Activated T-cell treated with anti-CD3 and anti-CD28 coated beads, Interleukin-2, amount 50 U/mL, for 72 hours (primary cell): ENCODE results near the gene ANO10. TPM values are rescaled to one million over a fixed set of nuclear protein-coding genes. Genes with fewer than 3 reads are reported as not detected.
"Not testable (repeated sequence)": the region's sequence is repeated elsewhere in the genome, so short reads cannot be mapped to it uniquely, and the experiment has no call there.

Experiments
- ATAC-seq, 2 donors: fragments of 150-1000 bp; cut with Tn5 transposase; replicated peaks in 1 of 2; 2 replicates each; pipeline ENCODE4 v1.10.0; 2021; ENCODE audit warnings: moderate library complexity in 2 of 2, mild to moderate bottlenecking in 1 of 2
- DNase-seq, 2 donors: peaks; one replicate each; pipeline ENCODE4 v3.0.0; 2021 to 2022; ENCODE audit warnings: mixed read lengths in 1 of 2
- H3K27ac Mint-ChIP-seq: one replicate; pipeline ENCODE4 v1.8.0; 2022; ENCODE audit warnings: mild to moderate bottlenecking, moderate library complexity, mixed read lengths
- H3K27me3 Mint-ChIP-seq: one replicate; pipeline ENCODE4 v1.8.0; 2022; ENCODE audit warnings: low read depth, mixed read lengths
- H3K36me3 Mint-ChIP-seq, 2 donors: one replicate each; pipeline ENCODE4 v1.8.0; 2022; ENCODE audit warnings: mixed read lengths in 2 of 2, mild to moderate bottlenecking in 1 of 2; ENCODE audit not compliant: insufficient read depth in 2 of 2
- H3K4me1 Mint-ChIP-seq: one replicate; pipeline ENCODE4 v1.8.0; 2022; ENCODE audit warnings: low read depth, mixed read lengths
- H3K4me3 Mint-ChIP-seq, 2 donors: one replicate each; pipeline ENCODE4 v1.8.0; 2022; ENCODE audit warnings: mild to moderate bottlenecking in 2 of 2, mixed read lengths in 2 of 2, moderate library complexity in 2 of 2
- H3K9me3 Mint-ChIP-seq, 2 donors: one replicate each; pipeline ENCODE4 v1.8.0; 2022; ENCODE audit warnings: mixed read lengths in 2 of 2
- total RNA-seq, 2 donors: library from RNA; stranded (reverse); gene quantifications; one replicate each; pipeline ENCODE4 v1.2.3, GENCODE V29; 2022

ANO10 gene
- total RNA-seq, 2 donors from 2014 or later = 10.7 to 11.8 TPM

DNA sequence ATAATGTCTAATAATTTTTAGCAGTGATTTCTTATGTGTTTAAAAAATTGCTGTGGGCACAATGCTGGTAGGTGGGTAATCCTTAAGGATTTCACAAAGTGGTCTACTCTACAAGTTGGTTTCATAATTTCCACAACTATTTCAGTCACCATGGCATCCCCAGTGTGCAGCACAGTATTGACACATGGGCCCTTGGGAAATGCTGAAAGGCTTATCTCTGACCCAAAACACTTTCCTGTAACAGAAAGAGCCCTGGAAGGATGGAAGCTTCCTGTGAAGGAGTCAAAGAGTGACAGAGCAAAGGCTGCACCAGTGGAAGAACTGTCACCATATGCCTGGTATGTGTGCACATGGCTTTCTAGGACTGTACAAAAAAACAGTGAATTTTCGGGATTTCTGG lies 153.7 kb downstream of the ANO10 start:
- DNase-seq (no peak), ATAC-seq (no peak)
- Mint-ChIP-seq H3K27ac (no peak overlapping the region), H3K4me1 (no peaks in the 10 kb centered on the region), H3K4me3 (no peak overlapping the region), H3K9me3 (peaks cover 0 to 1% of the 10 kb centered on the region in 2 donors), H3K27me3 (no peaks in the 10 kb centered on the region), H3K36me3 (peaks cover 0 to 4% of the 10 kb centered on the region in 2 donors)

DNA sequence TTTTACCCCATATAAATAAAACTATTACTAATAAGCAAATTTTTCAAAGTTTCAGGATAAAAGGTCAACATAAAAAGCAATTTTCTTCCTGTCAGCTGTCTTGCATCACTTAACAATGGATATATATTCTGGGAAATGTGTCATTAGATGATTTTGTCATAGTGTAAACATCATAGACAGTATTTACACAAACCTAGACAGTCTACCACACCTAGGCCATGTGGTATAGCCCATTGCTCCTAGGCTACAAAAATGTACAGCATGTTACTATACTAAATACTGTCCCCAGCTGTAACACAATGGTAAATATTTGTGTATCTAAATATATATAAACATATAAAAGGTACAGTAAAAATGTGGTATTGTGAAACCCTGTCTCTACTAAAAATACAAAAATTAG lies 156.7 kb downstream of the ANO10 start:
- no peak for DNase-seq
- H3K4me1 Mint-ChIP-seq = no peaks in the 10 kb centered on the region
- peaks cover 2 to 3% of the 10 kb centered on the region in 2 donors for H3K9me3 Mint-ChIP-seq
- no peak for ATAC-seq
- no peak overlapping the region for H3K27ac Mint-ChIP-seq
- no peaks in the 10 kb centered on the region for H3K27me3 Mint-ChIP-seq
- no peak overlapping the region for H3K4me3 Mint-ChIP-seq
- peaks cover 2 to 9% of the 10 kb centered on the region in 2 donors for H3K36me3 Mint-ChIP-seq

DNA sequence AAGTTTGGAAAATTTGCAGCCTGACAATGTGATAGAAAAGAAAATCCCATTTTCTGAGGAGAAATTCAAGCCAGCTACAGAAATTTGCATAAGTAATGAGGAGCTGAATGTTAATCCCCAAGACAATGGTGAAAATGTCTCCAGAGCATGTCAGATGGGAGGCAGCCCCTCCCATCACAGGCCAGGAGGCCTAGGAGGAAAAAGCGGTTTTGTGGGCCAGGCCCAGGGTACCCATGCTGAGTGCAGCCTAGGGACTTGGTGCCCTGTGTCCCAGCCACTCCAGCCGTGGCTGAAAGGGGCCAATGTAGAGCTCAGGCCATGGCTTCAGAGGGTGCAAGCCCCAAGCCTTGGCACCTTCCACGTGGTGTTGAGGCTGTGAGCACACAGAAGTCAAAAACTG lies 159.2 kb downstream of the ANO10 start:
- not testable (repeated sequence) for DNase-seq, H3K27ac Mint-ChIP-seq, H3K36me3 Mint-ChIP-seq, H3K4me1 Mint-ChIP-seq, H3K27me3 Mint-ChIP-seq, H3K9me3 Mint-ChIP-seq, ATAC-seq, H3K4me3 Mint-ChIP-seq

DNA sequence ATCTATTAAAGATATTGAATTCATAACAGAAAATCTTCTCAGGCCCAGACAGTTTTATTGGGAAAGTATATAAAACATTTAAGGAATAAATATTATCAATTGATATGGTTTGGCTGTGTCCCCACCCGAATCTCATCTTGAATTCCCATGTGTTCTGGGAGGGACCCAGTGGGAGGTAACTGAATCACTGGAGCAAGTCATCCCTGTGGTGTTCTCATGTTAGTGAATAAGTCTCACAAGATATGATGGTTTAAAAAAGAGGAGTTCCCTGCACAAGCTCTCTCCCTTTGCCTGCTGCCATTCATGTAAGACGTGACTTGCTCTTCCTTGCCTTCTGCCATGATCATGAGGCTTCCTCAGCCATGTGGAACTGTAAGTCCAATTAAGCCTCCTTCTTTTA lies 160.5 kb downstream of the ANO10 start:
- H3K36me3 Mint-ChIP-seq = peaks cover 2 to 9% of the 10 kb centered on the region in 2 donors
- peaks cover 6% of the 10 kb centered on the region for H3K4me1 Mint-ChIP-seq
- no peak overlapping the region for H3K27ac Mint-ChIP-seq
- H3K27me3 Mint-ChIP-seq = no peaks in the 10 kb centered on the region
- no peak for DNase-seq
- H3K9me3 Mint-ChIP-seq = peaks cover 2 to 3% of the 10 kb centered on the region in 2 donors
- no peak overlapping the region for H3K4me3 Mint-ChIP-seq
- ATAC-seq = no peak

DNA sequence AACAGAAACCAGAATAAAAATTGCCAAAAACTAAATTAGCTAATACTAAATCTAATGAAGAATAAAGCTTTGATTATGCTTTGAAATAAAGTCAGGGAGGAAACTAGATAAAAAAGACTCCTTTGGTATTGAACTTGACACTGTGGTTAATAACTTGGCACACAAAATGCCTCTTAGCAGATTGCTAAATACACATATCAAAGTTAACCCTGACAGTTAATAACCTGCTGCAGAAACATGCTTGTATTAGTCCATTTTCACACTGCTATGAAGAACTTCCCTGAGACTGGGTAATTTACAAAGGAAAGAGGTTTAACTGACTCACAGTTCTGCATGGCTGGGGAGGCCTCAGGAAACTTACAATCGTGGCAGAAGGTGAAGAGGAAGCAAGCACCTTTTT lies 164.8 kb downstream of the ANO10 start:
- H3K27ac Mint-ChIP-seq = not testable (repeated sequence)

DNA sequence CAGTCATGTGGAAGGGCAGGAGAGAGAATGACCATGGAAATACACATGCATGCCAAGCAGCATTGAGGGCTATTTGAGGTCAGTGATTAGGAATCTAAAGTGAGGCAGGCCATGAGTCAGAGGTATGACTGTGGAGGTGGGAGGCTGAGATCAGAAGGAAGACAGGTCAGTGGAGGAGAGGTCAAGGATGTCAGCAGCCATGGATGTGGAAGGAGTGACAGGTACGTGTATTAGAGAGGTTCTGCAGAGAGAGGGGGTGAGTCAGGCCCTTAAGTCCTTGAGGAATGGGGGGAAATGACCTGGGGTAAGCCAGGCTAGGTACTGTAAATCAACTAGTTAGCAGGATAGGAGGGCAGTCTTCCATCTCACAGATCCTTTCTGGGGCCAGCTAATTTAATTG lies 166.6 kb downstream of the ANO10 start:
- Mint-ChIP-seq H3K4me3 (no peak overlapping the region), H3K27me3 (no peaks in the 10 kb centered on the region), H3K9me3 (no peaks in the 10 kb centered on the region), H3K36me3 (no peaks in the 10 kb centered on the region), H3K4me1 (peaks cover 6% of the 10 kb centered on the region), H3K27ac (no peak overlapping the region)
- peak in 1 of 2 donors; percentile 38 for ATAC-seq
- no peak for DNase-seq

More for the DNA sequence above, 164.8 kb downstream of the ANO10 start:
- not testable (repeated sequence) for H3K36me3 Mint-ChIP-seq, DNase-seq, H3K27me3 Mint-ChIP-seq, H3K9me3 Mint-ChIP-seq, H3K4me3 Mint-ChIP-seq, ATAC-seq, H3K4me1 Mint-ChIP-seq

DNA sequence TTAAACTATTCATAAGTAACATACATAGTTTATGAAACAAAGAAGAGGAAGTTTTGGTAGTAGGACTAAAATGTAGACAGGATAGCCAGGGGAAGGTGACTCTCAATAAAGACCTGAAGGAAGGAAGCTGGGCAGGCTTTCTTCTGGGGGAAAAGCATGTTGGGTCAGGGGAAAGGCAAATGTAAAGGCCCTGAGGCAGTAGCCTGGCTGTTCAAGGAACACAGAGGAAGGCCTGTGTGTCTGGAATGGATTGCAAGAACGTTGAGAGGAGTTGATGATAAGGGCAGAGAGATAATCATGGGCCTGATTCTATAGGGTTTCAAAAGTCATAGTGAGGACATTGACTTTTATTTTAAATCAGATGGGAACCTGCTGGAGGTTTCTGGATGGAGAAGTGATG lies 167.8 kb downstream of the ANO10 start:
- no peak for ATAC-seq
- no peak for DNase-seq
- H3K36me3 Mint-ChIP-seq = no peaks in the 10 kb centered on the region
- peaks cover 6% of the 10 kb centered on the region for H3K4me1 Mint-ChIP-seq
- no peaks in the 10 kb centered on the region for H3K9me3 Mint-ChIP-seq
- no peaks in the 10 kb centered on the region for H3K27me3 Mint-ChIP-seq
- no peak overlapping the region for H3K27ac Mint-ChIP-seq
- no peak overlapping the region for H3K4me3 Mint-ChIP-seq

DNA sequence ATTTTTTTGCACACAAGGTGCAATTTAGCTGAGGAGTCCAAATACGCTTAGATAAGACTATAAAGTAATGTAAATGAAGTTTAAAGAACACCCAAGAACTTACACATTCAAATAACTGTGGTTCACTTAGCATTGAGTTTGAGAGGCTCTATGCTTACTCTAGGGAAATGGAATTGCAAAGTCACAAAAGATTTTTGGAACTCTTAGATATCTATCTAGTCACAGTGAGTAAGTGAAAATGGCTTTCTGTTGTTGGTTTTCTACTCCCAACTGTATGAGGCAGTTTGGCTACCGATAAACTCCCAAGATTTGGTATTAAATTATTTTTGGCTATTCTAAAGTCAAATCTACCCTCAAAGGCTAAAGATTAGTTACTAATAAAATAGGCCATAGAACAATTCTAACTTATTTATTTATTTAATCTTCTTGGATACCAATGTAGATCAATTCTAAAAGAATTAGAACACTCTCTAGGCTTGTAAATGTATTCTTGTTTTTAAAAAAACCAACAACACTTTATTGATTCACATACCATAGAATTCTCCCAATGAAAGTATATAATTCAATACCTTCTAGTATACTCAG lies 170.0 kb downstream of the ANO10 start:
- ATAC-seq (no peak), DNase-seq (no peak)
- no peak overlapping the region for H3K27ac Mint-ChIP-seq
- H3K4me1 Mint-ChIP-seq = peaks cover 14% of the 10 kb centered on the region
- no peaks in the 10 kb centered on the region for H3K27me3 Mint-ChIP-seq
- H3K9me3 Mint-ChIP-seq = peaks cover 0 to 1% of the 10 kb centered on the region in 2 donors
- H3K36me3 Mint-ChIP-seq = peaks cover 0 to 1% of the 10 kb centered on the region in 2 donors
- no peak overlapping the region for H3K4me3 Mint-ChIP-seq

DNA sequence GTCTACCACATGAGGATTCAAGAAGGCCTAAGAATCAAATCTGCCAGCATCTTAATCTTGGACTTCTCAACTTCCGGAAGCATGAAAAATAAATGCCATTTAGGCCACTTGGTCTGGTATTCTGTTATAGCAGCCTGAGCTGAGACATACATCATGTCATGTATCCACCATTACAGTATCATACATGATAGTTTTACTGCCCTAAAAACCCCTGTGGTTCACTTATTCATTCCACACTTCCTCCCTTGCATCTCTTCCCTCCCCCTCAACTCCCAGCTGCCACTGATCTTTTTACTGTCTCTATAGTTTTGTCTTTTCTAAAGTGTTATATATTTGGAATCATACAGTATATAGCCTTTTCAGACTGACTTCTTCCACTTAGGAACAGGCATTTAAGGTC lies 173.7 kb downstream of the ANO10 start:
- H3K36me3 Mint-ChIP-seq = peaks cover 0 to 1% of the 10 kb centered on the region in 2 donors
- H3K9me3 Mint-ChIP-seq = peaks cover 0 to 1% of the 10 kb centered on the region in 2 donors
- no peak overlapping the region for H3K27ac Mint-ChIP-seq
- H3K4me3 Mint-ChIP-seq = no peak overlapping the region
- H3K27me3 Mint-ChIP-seq = no peaks in the 10 kb centered on the region
- ATAC-seq (peak; percentile 72 to 83), DNase-seq (no peak)
- peaks cover 14% of the 10 kb centered on the region for H3K4me1 Mint-ChIP-seq

DNA sequence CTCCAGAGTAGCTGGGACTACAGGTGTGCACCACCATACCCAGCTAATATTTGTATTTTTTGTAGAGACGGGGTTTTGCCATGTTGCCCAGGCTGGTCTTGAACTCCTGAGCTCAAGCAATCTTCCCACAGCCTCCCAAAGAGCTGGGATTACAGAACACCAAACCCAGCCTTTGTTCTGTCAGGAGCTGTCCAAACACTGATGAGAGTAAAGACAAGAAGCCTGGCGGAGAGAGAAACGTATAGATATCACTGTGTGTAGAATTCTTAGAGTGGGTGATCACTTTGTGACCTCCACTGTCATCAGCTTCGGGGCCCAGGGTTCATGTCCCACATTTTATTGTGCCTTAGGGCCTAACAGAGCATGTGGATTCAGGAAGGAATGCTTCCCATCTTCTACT lies 176.0 kb downstream of the ANO10 start:
- peaks cover 0 to 1% of the 10 kb centered on the region in 2 donors for H3K36me3 Mint-ChIP-seq

DNA sequence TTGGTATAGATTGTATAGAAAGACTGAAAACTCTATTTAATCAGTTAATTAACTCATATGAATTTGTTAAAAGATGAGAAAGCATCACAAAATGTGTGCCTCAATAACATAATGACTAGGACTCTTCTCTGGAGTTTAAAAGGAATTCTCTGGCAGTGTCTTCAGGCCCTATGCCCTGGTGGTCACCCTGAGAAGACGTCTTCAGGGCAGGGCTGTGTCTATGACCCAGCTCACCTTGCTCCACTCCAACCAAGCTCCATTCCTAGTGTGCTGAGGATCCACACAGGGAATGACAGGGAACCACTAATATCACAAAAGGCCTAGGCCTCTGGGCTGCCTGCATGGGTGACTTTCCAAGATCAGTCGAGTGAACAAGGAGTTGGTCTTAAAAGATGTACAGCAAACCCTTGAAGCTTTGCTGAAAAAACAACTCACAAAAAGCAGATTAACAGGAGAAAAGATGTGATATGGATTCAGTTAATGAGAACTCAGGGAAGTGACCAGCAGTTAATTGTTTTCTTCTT lies 178.9 kb downstream of the ANO10 start:
- H3K27me3 Mint-ChIP-seq = no peaks in the 10 kb centered on the region
- peaks cover 0 to 5% of the 10 kb centered on the region in 2 donors for H3K36me3 Mint-ChIP-seq
- no peak for DNase-seq
- H3K9me3 Mint-ChIP-seq = peaks cover 0 to 4% of the 10 kb centered on the region in 2 donors
- H3K27ac Mint-ChIP-seq = no peak overlapping the region
- ATAC-seq = no peak
- H3K4me1 Mint-ChIP-seq = peaks cover 9% of the 10 kb centered on the region
- no peak overlapping the region for H3K4me3 Mint-ChIP-seq

More for the DNA sequence above, 176.0 kb downstream of the ANO10 start:
- Mint-ChIP-seq H3K27me3 (no peaks in the 10 kb centered on the region), H3K4me3 (no peak overlapping the region), H3K27ac (no peak overlapping the region), H3K9me3 (peaks cover 0 to 1% of the 10 kb centered on the region in 2 donors), H3K4me1 (peaks cover 14% of the 10 kb centered on the region)
- no peak for ATAC-seq
- DNase-seq = no peak

DNA sequence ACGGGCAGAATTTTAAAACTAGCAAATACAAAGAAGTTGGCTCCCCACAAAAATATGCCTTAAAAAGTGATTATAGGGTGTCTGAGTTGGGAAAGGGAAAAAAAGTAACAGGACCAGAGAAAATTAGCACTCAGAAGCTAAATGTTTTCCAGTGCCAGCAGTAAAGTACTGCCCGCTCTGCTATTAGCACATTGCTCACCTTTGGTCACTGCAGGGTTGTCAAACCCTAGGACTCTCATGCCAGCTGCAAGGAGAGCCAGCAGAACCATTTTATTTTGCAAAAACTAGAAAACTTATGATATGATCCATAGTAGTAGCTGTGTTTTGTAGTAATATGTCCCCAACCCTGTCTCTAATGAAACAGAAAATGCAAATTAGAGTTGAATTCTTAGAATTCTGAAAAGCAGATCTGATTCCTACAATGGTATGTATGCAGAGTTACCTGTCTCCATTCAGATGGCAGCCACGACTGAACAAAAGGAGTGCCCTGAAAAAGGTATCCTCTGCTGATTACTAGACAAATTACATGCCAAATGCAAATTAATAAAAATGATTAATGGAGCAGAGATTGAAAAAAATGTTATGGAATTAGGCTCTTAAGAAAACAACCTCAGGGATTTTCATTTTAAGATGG lies 185.2 kb downstream of the ANO10 start:
- Mint-ChIP-seq H3K27ac (no peak overlapping the region), H3K4me1 (no peaks in the 10 kb centered on the region), H3K4me3 (no peak overlapping the region), H3K27me3 (no peaks in the 10 kb centered on the region), H3K9me3 (peaks cover 0 to 4% of the 10 kb centered on the region in 2 donors), H3K36me3 (peaks cover 3 to 6% of the 10 kb centered on the region in 2 donors)
- ATAC-seq (no peak), DNase-seq (no peak)

DNA sequence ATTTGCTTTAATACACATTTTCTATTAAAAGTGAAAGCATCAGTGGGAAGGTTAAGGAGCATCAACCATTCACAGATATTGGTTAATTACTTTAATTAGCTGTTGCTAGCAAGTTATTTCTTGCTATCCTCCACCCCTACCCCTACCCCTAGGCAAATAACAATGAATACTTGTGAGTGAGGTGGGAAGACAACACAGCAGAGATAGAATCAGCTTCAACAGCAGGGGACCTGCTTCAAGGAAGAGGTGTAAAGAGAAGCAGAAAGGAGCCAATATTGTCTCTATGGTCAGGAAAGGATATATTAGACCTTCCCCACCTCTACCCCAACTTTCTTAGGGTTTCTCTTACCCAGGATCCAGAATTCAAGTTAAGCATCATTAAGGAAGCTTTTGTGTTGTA lies 186.1 kb downstream of the ANO10 start:
- ATAC-seq = no peak
- Mint-ChIP-seq H3K4me1 (no peaks in the 10 kb centered on the region), H3K36me3 (peaks cover 3 to 8% of the 10 kb centered on the region in 2 donors), H3K4me3 (no peak overlapping the region), H3K27ac (no peak overlapping the region), H3K27me3 (no peaks in the 10 kb centered on the region), H3K9me3 (peaks cover 0 to 4% of the 10 kb centered on the region in 2 donors)
- no peak for DNase-seq
